ENCODE data around the gene SH3RF3. TPM values are rescaled to one million over a fixed set of nuclear protein-coding genes. Genes with fewer than 3 reads are reported as not detected.

Gene SH3RF3
- total and polyA plus RNA-seq, 5 donors, result 5.7 to 8.8 (median 8.1) TPM

- Histone ChIP-seq H3K9me3 (ENCODE audit: control insufficient read depth, low read length) (no peaks in the 10 kb centered on the region), H3K4me3 (ENCODE audit: low read length) (no peak overlapping the region), H3K4me1 (ENCODE audit: control insufficient read depth, insufficient read depth, low read length) (peaks cover 5% of the 10 kb centered on the region), H3K27ac (ENCODE audit: low read length) (no peak overlapping the region), H3K27me3 (ENCODE audit: control insufficient read depth, insufficient read depth) (no peaks in the 10 kb centered on the region)
- ATAC-seq, result no peak
- 94% methylated on average over 22 of the region's 22 CpGs for WGBS
- intact Hi-C loops (cut with DNase I), result no loop called here
- no peak for DNase-seq
Measured at GRCh38 chr2:109203246-109204011, 74.4 kb downstream of the SH3RF3 start.

GRCh38 chr2:109204412-109204811 lies 75.4 kb downstream of the SH3RF3 start:
- DNase-seq (peak in 1 of 3 donors; percentile 30), ATAC-seq (no peak)

GRCh38 chr2:109205447-109205846 lies 76.4 kb downstream of the SH3RF3 start:
- intact Hi-C loops (cut with DNase I), result no loop called here
- Histone ChIP-seq H3K4me1 (ENCODE audit: control insufficient read depth, insufficient read depth, low read length) (peaks cover 11% of the 10 kb centered on the region), H3K4me3 (ENCODE audit: low read length) (no peak overlapping the region), H3K27me3 (ENCODE audit: control insufficient read depth, insufficient read depth) (no peaks in the 10 kb centered on the region), H3K27ac (ENCODE audit: low read length) (no peak overlapping the region), H3K9me3 (ENCODE audit: control insufficient read depth, low read length) (no peaks in the 10 kb centered on the region)
- WGBS, result 92% methylated on average over 6 of the region's 6 CpGs
- no peak for DNase-seq
- ATAC-seq, result no peak

More at GRCh38 chr2:109204412-109204811, 75.4 kb downstream of the SH3RF3 start:
- no peaks in the 10 kb centered on the region for H3K9me3 ChIP-seq (ENCODE audit: control insufficient read depth, low read length)
- no peaks in the 10 kb centered on the region for H3K27me3 ChIP-seq (ENCODE audit: control insufficient read depth, insufficient read depth)
- H3K4me3 ChIP-seq (ENCODE audit: low read length), result no peak overlapping the region
- H3K27ac ChIP-seq (ENCODE audit: low read length), result no peak overlapping the region
- H3K4me1 ChIP-seq (ENCODE audit: control insufficient read depth, insufficient read depth, low read length), result peaks cover 11% of the 10 kb centered on the region
- intact Hi-C loops (cut with DNase I), result no loop called here
- WGBS, result 98% methylated on average over 3 of the region's 3 CpGs

GRCh38 chr2:109206569-109207146 lies 77.7 kb downstream of the SH3RF3 start:
- WGBS, result 95% methylated on average over 2 of the region's 2 CpGs
- intact Hi-C loops (cut with DNase I), result no loop called here
- no peak overlapping the region for H3K27ac ChIP-seq (ENCODE audit: low read length)
- ATAC-seq, result no peak
- peaks cover 9% of the 10 kb centered on the region for H3K4me1 ChIP-seq (ENCODE audit: control insufficient read depth, insufficient read depth, low read length)
- no peak overlapping the region for H3K4me3 ChIP-seq (ENCODE audit: low read length)
- DNase-seq, result no peak
- no peaks in the 10 kb centered on the region for H3K9me3 ChIP-seq (ENCODE audit: control insufficient read depth, low read length)
- no peaks in the 10 kb centered on the region for H3K27me3 ChIP-seq (ENCODE audit: control insufficient read depth, insufficient read depth)

GRCh38 chr2:109207176-109207575 lies 78.2 kb downstream of the SH3RF3 start:
- no peak overlapping the region for H3K27ac ChIP-seq (ENCODE audit: low read length)
- peaks cover 9% of the 10 kb centered on the region for H3K4me1 ChIP-seq (ENCODE audit: control insufficient read depth, insufficient read depth, low read length)
- WGBS, result 64% methylated on average over 1 of the region's 1 CpG
- intact Hi-C loops (cut with DNase I), result no loop called here
- ATAC-seq (no peak), DNase-seq (no peak)
- H3K27me3 ChIP-seq (ENCODE audit: control insufficient read depth, insufficient read depth), result no peaks in the 10 kb centered on the region
- no peaks in the 10 kb centered on the region for H3K9me3 ChIP-seq (ENCODE audit: control insufficient read depth, low read length)
- H3K4me3 ChIP-seq (ENCODE audit: low read length), result no peak overlapping the region

- no peak for DNase-seq
- Histone ChIP-seq H3K4me3 (ENCODE audit: low read length) (no peak overlapping the region), H3K4me1 (ENCODE audit: control insufficient read depth, insufficient read depth, low read length) (peaks cover 9% of the 10 kb centered on the region), H3K27me3 (ENCODE audit: control insufficient read depth, insufficient read depth) (no peaks in the 10 kb centered on the region), H3K9me3 (ENCODE audit: control insufficient read depth, low read length) (no peaks in the 10 kb centered on the region), H3K27ac (ENCODE audit: low read length) (no peak overlapping the region)
- no peak for ATAC-seq
- intact Hi-C loops (cut with DNase I), result no loop called here
- 93% methylated on average over 3 of the region's 3 CpGs for WGBS
Measured at GRCh38 chr2:109208071-109208950, 79.3 kb downstream of the SH3RF3 start.

GRCh38 chr2:109208951-109209335 lies 79.9 kb downstream of the SH3RF3 start:
- Histone ChIP-seq H3K27ac (ENCODE audit: low read length) (peak overlapping the region; percentile 24), H3K4me1 (ENCODE audit: control insufficient read depth, insufficient read depth, low read length) (peaks cover 16% of the 10 kb centered on the region), H3K27me3 (ENCODE audit: control insufficient read depth, insufficient read depth) (no peaks in the 10 kb centered on the region), H3K4me3 (ENCODE audit: low read length) (no peak overlapping the region), H3K9me3 (ENCODE audit: control insufficient read depth, low read length) (no peaks in the 10 kb centered on the region)
- ATAC-seq (no peak), DNase-seq (no peak)
- intact Hi-C loops (cut with DNase I), result no loop called here
- 85% methylated on average over 6 of the region's 6 CpGs for WGBS

GRCh38 chr2:109209412-109209811 lies 80.4 kb downstream of the SH3RF3 start:
- Histone ChIP-seq H3K4me3 (ENCODE audit: low read length) (no peak overlapping the region), H3K4me1 (ENCODE audit: control insufficient read depth, insufficient read depth, low read length) (peaks cover 18% of the 10 kb centered on the region), H3K9me3 (ENCODE audit: control insufficient read depth, low read length) (no peaks in the 10 kb centered on the region), H3K27me3 (ENCODE audit: control insufficient read depth, insufficient read depth) (no peaks in the 10 kb centered on the region), H3K27ac (ENCODE audit: low read length) (peak overlapping the region; percentile 24)
- intact Hi-C loops (cut with DNase I), result no loop called here
- ATAC-seq, result peak; percentile 60 to 86
- no peak for DNase-seq
- WGBS, result 54% methylated on average over 4 of the region's 4 CpGs

- WGBS, result 80% methylated on average over 7 of the region's 7 CpGs
- ATAC-seq, result no peak
- no peak overlapping the region for H3K4me3 ChIP-seq (ENCODE audit: low read length)
- intact Hi-C loops (cut with DNase I), result no loop called here
- peaks cover 21% of the 10 kb centered on the region for H3K4me1 ChIP-seq (ENCODE audit: control insufficient read depth, insufficient read depth, low read length)
- H3K27me3 ChIP-seq (ENCODE audit: control insufficient read depth, insufficient read depth), result no peaks in the 10 kb centered on the region
- H3K27ac ChIP-seq (ENCODE audit: low read length), result no peak overlapping the region
- DNase-seq, result no peak
- no peaks in the 10 kb centered on the region for H3K9me3 ChIP-seq (ENCODE audit: control insufficient read depth, low read length)
Measured at GRCh38 chr2:109209941-109210340, 80.9 kb downstream of the SH3RF3 start.

- Histone ChIP-seq H3K4me1 (ENCODE audit: control insufficient read depth, insufficient read depth, low read length) (peaks cover 21% of the 10 kb centered on the region), H3K4me3 (ENCODE audit: low read length) (no peak overlapping the region), H3K27me3 (ENCODE audit: control insufficient read depth, insufficient read depth) (no peaks in the 10 kb centered on the region), H3K9me3 (ENCODE audit: control insufficient read depth, low read length) (no peaks in the 10 kb centered on the region), H3K27ac (ENCODE audit: low read length) (no peak overlapping the region)
- DNase-seq (peak in 1 of 3 donors; percentile 40), ATAC-seq (no peak)
- 47% methylated on average over 7 of the region's 7 CpGs for WGBS
- intact Hi-C loops (cut with DNase I), result no loop called here
Measured at GRCh38 chr2:109210431-109211200, 81.6 kb downstream of the SH3RF3 start.
